Ishikawa (cell line): ENCODE measurements around the gene TPCN1.

ENCODE experiments used
- CEBPB ChIP-seq: IDR thresholded peaks from 2 replicates; pipeline ENCODE4 v1.6.1; 2012
- CREB1 ChIP-seq: IDR thresholded peaks from 2 replicates; pipeline ENCODE4 v1.6.1; 2012; ENCODE audit warnings: low read depth
- EGR1 ChIP-seq: IDR thresholded peaks from 2 replicates; pipeline ENCODE4 v1.6.1; 2012
- EP300 ChIP-seq: IDR thresholded peaks from 2 replicates; pipeline ENCODE4 v1.6.1; 2012; ENCODE audit warnings: borderline replicate concordance
- FOXM1 ChIP-seq: IDR thresholded peaks from 2 replicates; pipeline ENCODE4 v1.6.1; 2012; ENCODE audit warnings: low read depth, borderline replicate concordance
- NFIC ChIP-seq: IDR thresholded peaks from 2 replicates; pipeline ENCODE4 v1.6.1; 2012
- RAD21 ChIP-seq: IDR thresholded peaks from 2 replicates; pipeline ENCODE4 v1.6.1; 2012; ENCODE audit warnings: low read depth
- TAF1 ChIP-seq: IDR thresholded peaks from 2 replicates; pipeline ENCODE4 v1.6.1; 2012; ENCODE audit warnings: low read depth, mild to moderate bottlenecking
- TCF12 ChIP-seq: IDR thresholded peaks from 2 replicates; pipeline ENCODE4 v1.6.1; 2012; ENCODE audit warnings: low read depth
- TEAD4 ChIP-seq: IDR thresholded peaks from 2 replicates; pipeline ENCODE4 v1.6.1; 2012
- YY1 ChIP-seq: IDR thresholded peaks from 2 replicates; pipeline ENCODE4 v1.6.1; 2012; ENCODE audit warnings: low read depth
- ZBTB7A ChIP-seq: IDR thresholded peaks from 2 replicates; pipeline ENCODE4 v1.6.1; 2012; ENCODE audit warnings: low read depth
- TF ChIP-seq, protein P1 (sequence below): IDR thresholded peaks from 2 replicates; pipeline ENCODE4 v1.6.1; 2012
- TF ChIP-seq, protein P2 (sequence below): IDR thresholded peaks from 2 replicates; pipeline ENCODE4 v1.6.1; 2012; ENCODE audit warnings: low read depth, mild to moderate bottlenecking
- TF ChIP-seq, protein P3 (sequence below): IDR thresholded peaks from 2 replicates; pipeline ENCODE4 v1.6.1; 2012

TPCN1 gene

DNA sequence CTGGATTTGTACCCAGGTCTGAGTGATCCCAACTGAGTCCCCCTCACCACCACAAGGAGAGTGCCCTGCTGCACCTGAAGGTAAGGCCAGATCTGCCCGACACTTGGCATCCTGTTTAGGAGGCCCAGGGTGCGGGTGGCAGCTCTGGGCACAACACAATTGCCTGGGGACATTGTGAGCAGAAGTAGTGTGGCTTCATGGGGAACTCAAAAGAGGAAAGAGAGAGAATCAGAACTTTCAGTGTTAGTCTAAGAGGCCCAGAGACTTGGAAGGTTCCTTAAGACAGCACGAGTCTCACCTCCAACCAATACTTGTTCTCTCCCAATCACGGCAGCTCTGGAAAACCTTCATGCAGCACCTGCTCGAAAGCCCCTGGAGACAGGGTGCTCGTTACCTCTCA lies 120.3 kb downstream of the TPCN1 start:
- TF ChIP-seq, protein P1, sequence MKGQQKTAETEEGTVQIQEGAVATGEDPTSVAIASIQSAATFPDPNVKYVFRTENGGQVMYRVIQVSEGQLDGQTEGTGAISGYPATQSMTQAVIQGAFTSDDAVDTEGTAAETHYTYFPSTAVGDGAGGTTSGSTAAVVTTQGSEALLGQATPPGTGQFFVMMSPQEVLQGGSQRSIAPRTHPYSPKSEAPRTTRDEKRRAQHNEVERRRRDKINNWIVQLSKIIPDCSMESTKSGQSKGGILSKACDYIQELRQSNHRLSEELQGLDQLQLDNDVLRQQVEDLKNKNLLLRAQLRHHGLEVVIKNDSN = no peak
- TF ChIP-seq NFIC = no peak
- TF ChIP-seq EP300 = no peak

DNA sequence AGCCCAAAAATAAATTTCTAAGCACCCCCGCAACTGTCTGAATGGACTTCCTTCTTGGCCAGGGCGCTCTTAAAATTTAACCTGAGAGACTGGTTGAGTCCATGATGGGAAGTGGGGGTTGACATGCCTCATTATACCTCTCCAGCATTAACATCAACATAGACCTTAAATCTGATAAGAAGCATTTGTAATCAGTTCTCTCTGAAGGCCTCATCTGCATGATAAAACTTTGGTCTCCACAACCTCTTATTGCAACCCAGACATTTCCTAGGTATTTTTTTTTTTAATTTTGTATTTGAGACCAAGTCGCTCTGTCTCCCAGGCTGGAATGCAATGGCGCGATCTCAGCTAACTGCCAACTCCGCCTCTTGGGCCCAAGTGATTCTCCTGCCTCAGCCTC lies 124.1 kb downstream of the TPCN1 start:
- TF ChIP-seq FOXM1 (no peak), NFIC (no peak), TAF1 (no peak), ZBTB7A (no peak), RAD21 (no peak), EP300 (no peak)
- TF ChIP-seq, protein P2, sequence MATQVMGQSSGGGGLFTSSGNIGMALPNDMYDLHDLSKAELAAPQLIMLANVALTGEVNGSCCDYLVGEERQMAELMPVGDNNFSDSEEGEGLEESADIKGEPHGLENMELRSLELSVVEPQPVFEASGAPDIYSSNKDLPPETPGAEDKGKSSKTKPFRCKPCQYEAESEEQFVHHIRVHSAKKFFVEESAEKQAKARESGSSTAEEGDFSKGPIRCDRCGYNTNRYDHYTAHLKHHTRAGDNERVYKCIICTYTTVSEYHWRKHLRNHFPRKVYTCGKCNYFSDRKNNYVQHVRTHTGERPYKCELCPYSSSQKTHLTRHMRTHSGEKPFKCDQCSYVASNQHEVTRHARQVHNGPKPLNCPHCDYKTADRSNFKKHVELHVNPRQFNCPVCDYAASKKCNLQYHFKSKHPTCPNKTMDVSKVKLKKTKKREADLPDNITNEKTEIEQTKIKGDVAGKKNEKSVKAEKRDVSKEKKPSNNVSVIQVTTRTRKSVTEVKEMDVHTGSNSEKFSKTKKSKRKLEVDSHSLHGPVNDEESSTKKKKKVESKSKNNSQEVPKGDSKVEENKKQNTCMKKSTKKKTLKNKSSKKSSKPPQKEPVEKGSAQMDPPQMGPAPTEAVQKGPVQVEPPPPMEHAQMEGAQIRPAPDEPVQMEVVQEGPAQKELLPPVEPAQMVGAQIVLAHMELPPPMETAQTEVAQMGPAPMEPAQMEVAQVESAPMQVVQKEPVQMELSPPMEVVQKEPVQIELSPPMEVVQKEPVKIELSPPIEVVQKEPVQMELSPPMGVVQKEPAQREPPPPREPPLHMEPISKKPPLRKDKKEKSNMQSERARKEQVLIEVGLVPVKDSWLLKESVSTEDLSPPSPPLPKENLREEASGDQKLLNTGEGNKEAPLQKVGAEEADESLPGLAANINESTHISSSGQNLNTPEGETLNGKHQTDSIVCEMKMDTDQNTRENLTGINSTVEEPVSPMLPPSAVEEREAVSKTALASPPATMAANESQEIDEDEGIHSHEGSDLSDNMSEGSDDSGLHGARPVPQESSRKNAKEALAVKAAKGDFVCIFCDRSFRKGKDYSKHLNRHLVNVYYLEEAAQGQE = no peak

DNA sequence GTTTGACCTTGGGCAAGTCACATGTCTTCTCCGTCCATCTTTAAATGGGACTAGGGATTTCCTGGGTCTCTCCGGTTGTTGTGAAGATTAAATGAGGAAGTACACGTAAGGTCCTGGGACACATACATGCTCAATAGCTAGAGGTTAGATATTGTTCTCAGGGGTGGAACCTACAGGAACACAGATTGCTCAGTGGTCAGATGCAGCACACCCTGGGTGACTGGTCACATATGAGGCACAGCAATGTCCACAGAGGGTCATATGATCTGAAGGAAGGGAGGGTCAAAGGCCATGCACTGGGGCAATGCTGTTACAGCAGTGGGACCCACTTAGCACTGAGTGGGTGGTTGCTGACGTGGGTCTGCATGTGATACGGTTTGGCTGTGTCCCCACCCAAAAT lies 125.1 kb downstream of the TPCN1 start:
- TF ChIP-seq YY1 (no peak), ZBTB7A (no peak), RAD21 (no peak), EGR1 (no peak), CEBPB (no peak)

DNA sequence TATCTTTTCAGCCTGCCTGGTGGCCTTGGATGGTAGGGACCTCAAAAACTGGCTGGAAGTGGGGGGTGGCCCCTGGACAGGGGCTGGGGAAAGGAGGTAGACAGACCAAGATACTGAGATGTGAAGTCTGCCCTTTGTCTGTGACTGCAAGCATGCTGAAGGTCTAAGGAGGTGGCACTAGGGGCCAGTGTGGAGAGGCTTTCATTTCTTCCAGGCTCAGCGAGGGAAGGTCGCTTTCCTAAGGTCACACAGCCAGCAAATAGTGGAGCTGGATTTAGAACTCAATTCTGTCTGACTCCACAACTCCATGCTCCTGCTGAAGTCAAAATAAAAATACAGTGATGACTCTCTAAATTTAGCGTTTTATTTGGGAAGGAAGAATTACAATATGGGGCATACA lies 125.8 kb downstream of the TPCN1 start:
- TF ChIP-seq RAD21 = no peak
- no peak for TF ChIP-seq ZBTB7A
- no peak for TF ChIP-seq FOXM1
- TF ChIP-seq, protein P3, sequence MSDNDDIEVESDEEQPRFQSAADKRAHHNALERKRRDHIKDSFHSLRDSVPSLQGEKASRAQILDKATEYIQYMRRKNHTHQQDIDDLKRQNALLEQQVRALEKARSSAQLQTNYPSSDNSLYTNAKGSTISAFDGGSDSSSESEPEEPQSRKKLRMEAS = no peak
- TF ChIP-seq, protein P1 = no peak
- no peak for TF ChIP-seq NFIC
- TF ChIP-seq YY1 = no peak
- no peak for TF ChIP-seq TEAD4
- TF ChIP-seq EGR1 = no peak
- TF ChIP-seq CREB1 = no peak
- TF ChIP-seq EP300 = no peak
- TF ChIP-seq CEBPB = no peak
- TF ChIP-seq, protein P2 = no peak
- no peak for TF ChIP-seq TCF12
- TF ChIP-seq TAF1 = no peak

DNA sequence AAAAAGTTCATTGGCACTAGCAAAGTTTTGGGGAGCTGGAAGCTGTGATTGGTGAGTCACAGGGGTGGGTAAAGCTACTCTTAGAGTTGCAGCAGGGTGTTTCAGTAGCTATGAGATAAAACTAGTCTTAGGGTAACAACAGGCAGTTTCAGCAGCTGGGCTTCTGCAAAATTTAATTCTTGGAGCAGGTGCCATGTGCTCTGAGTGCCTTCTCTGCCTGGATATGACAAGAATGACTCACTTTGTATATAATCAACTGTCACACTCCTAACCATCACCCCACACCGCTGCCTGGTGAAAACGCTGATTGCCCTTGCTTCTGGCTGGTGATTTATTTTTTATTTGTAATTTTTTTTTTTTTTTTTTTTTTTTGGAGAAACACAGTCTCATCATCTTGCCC lies 126.6 kb downstream of the TPCN1 start:
- TF ChIP-seq FOXM1 (no peak), CEBPB (no peak), YY1 (no peak), CREB1 (no peak), EGR1 (no peak)
- TF ChIP-seq, protein P2 = no peak
